Right atrium auricular region (tissue), 2 donors: ENCODE results near the gene RNF220. TPM values are rescaled to one million over a fixed set of nuclear protein-coding genes. Genes with fewer than 3 reads are reported as not detected.

Source experiments
- DNase-seq: peaks from one replicate; pipeline ENCODE4 v3.0.0-alpha.2; 2019; ENCODE audit warnings: low spot score
- H3K27ac ChIP-seq, 2 donors: fragments of 200-600 bp; sonication (generic); 1 replicate in 1 of 2; 2 replicates in 1 of 2; pipeline ENCODE4 v1.5.1; 2016 to 2019
- H3K27me3 ChIP-seq, 2 donors: fragments of 200-600 bp; sonication (generic); one replicate each; pipeline versions ENCODE4 v1.5.1 to v1.6.0; 2017 to 2019
- H3K36me3 ChIP-seq: fragments of 200-600 bp; sonication (generic); one replicate; pipeline ENCODE4 v1.5.1; 2016
- H3K4me1 ChIP-seq, 2 donors: fragments of 200-600 bp; sonication (generic); one replicate each; pipeline versions ENCODE4 v1.5.1 to v1.6.0; 2017 to 2019
- H3K4me3 ChIP-seq, 2 donors: fragments of 200-600 bp; sonication (generic); 1 replicate in 1 of 2; 2 replicates in 1 of 2; pipeline ENCODE4 v1.5.1; 2017 to 2019; ENCODE audit warnings: mild to moderate bottlenecking in 1 of 2, moderate library complexity in 1 of 2
- H3K9me3 ChIP-seq, 2 donors: fragments of 200-600 bp; sonication (generic); one replicate each; pipeline ENCODE4 v1.5.1; 2019
- CTCF ChIP-seq, 2 donors: fragments of 200-600 bp; sonication (generic); IDR thresholded peaks; one replicate each; pipeline ENCODE4 v1.5.1; 2019; ENCODE audit warnings: antibody characterized with exemption in 2 of 2
- total RNA-seq, 2 donors: library from RNA; depleted of rRNA; stranded (reverse); fragments of >200 nt; gene quantifications; one replicate each; pipeline ENCODE4 v1.1.0, GENCODE V29; 2016

RNF220 gene
- total RNA-seq, 2 donors from 2014 or later: 76.1 to 91.6 TPM

GRCh38 chr1:44643721-44644334, 238.8 kb downstream of the RNF220 start:
- Histone ChIP-seq H3K9me3 (no peaks in the 10 kb centered on the region), H3K27ac (peak overlapping the region; percentile 71 to 86), H3K4me1 (peaks cover 0 to 68% of the 10 kb centered on the region in 2 donors), H3K4me3 (no peak overlapping the region), H3K36me3 (peaks cover 50% of the 10 kb centered on the region), H3K27me3 (no peaks in the 10 kb centered on the region)
- TF ChIP-seq CTCF (IDR thresholded peaks at IDR 0.05): no peak
- DNase-seq: no peak

- DNase-seq: no peak
- Histone ChIP-seq H3K27me3 (no peaks in the 10 kb centered on the region), H3K4me3 (no peak overlapping the region), H3K9me3 (no peaks in the 10 kb centered on the region), H3K27ac (peak overlapping the region; percentile 71 to 86), H3K36me3 (peaks cover 53% of the 10 kb centered on the region), H3K4me1 (peaks cover 0 to 60% of the 10 kb centered on the region in 2 donors)
- no peak for TF ChIP-seq CTCF (IDR thresholded peaks at IDR 0.05)
These were observed 239.8 kb downstream of the RNF220 start for GRCh38 chr1:44644806-44645205.

- Histone ChIP-seq H3K4me1 (peaks cover 0 to 54% of the 10 kb centered on the region in 2 donors), H3K27ac (peak overlapping the region; percentile 71 to 86), H3K27me3 (no peaks in the 10 kb centered on the region), H3K9me3 (no peaks in the 10 kb centered on the region), H3K4me3 (no peak overlapping the region), H3K36me3 (peaks cover 62% of the 10 kb centered on the region)
- TF ChIP-seq CTCF (IDR thresholded peaks at IDR 0.05): no peak
- no peak for DNase-seq
These were observed 240.6 kb downstream of the RNF220 start for GRCh38 chr1:44645476-44646244.

GRCh38 chr1:44646261-44647110, 241.4 kb downstream of the RNF220 start:
- H3K4me3 ChIP-seq: no peak overlapping the region
- no peak for DNase-seq

GRCh38 chr1:44647896-44648295, 242.8 kb downstream of the RNF220 start:
- Histone ChIP-seq H3K4me1 (peaks cover 0 to 32% of the 10 kb centered on the region in 2 donors), H3K27ac (no peak overlapping the region), H3K9me3 (no peaks in the 10 kb centered on the region), H3K27me3 (no peaks in the 10 kb centered on the region), H3K4me3 (no peak overlapping the region), H3K36me3 (peaks cover 61% of the 10 kb centered on the region)
- DNase-seq: no peak
- TF ChIP-seq CTCF (IDR thresholded peaks at IDR 0.05): no peak

More at GRCh38 chr1:44646261-44647110, 241.4 kb downstream of the RNF220 start:
- TF ChIP-seq CTCF (IDR thresholded peaks at IDR 0.05): no peak
- Histone ChIP-seq H3K27ac (peak overlapping the region; percentile 71 to 86), H3K27me3 (no peaks in the 10 kb centered on the region), H3K4me1 (peaks cover 0 to 45% of the 10 kb centered on the region in 2 donors), H3K9me3 (no peaks in the 10 kb centered on the region), H3K36me3 (peaks cover 61% of the 10 kb centered on the region)
